Measurements from ENCODE around the gene NKD1. TPM values are rescaled to one million over a fixed set of nuclear protein-coding genes. Genes with fewer than 3 reads are reported as not detected.

The NKD1 gene
- total RNA-seq, 1 experiment from 2014 or later, result 11.4 TPM

DNA sequence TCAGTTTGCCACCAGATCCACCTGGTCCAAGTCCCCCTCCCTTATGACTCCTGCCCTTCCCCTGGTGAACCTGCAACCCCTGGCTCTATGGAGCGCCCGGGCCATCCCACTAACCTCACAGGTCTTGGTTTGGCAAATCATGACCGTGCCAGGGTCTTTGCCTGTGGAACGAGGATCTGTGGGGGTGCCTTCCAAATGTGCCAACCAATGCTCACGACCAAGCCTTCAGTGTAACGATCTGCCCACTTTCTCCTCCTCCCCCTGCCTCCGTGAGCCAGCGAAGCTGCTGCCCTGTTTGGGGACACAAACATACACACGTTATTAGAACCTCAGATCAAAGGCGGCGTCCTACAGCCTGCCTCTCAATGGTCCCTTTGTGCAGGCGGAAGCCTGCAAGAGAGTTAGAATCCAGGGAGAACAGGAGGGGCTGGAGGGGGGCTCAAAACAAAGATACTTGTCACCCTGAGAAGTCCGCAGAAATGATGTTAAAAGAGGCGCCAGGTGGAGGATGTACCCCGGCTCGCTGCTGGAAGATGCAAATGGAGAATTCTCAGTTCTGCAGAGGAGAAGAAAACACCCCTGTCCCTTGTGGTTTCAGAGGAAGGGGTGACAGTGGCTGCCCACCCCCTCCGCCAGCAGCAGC, 9.0 kb upstream of the NKD1 start:
- ChIA-PET RAD21 (ENCODE audit: low non-redundant PET in 1 of 2, low total read pairs in 2 of 2, uncharacterized antibody in 2 of 2, unreplicated experiment in 2 of 2) (no interaction called here), POLR2A (no interaction called here), CTCF (no interaction called here)
- H4K20me1 ChIP-seq (ENCODE audit: insufficient read depth), result no peaks in the 10 kb centered on the region
- H3K36me3 ChIP-seq (ENCODE audit: control insufficient read depth in 1 of 2, insufficient read depth in 2 of 2, low read length in 2 of 2), result no peaks in the 10 kb centered on the region
- BruUV-seq (replicated peaks), result no TSS peak
- no peak overlapping the region for H2AFZ ChIP-seq (ENCODE audit: low read depth, low read length, poor library complexity, severe bottlenecking)
- intact Hi-C loops (cut with micrococcal nuclease), result no loop called here
- no peaks in the 10 kb centered on the region for H3K9me3 ChIP-seq (ENCODE audit: control insufficient read depth in 1 of 2, insufficient read depth in 1 of 2, low read depth in 1 of 2, low read length in 2 of 2)
- no peak overlapping the region for H3K4me2 ChIP-seq (ENCODE audit: low read length)
- H3K79me2 ChIP-seq (ENCODE audit: insufficient read depth, low read length), result no peaks in the 10 kb centered on the region
- H3K4me1 ChIP-seq (ENCODE audit: control insufficient read depth in 1 of 2, insufficient read depth in 2 of 2, low read length in 2 of 2), result no peaks in the 10 kb centered on the region
- no peak for DNase-seq (ENCODE audit: low read depth, low spot score)
- H3K9ac ChIP-seq (ENCODE audit: low read length), result no peak overlapping the region
- no peak for ATAC-seq
- no peaks in the 10 kb centered on the region for H3K9me2 ChIP-seq (ENCODE audit: insufficient read depth)
- no peak overlapping the region for H3K4me3 ChIP-seq (replicated peaks in 1 of 2; ENCODE audit: low read depth in 1 of 2, low read length in 2 of 2)
- H3K27me3 ChIP-seq (ENCODE audit: insufficient read depth, low read length), result no peaks in the 10 kb centered on the region
- no peak overlapping the region for H3K27ac ChIP-seq (ENCODE audit: low read depth, low read length)
- TF ChIP-seq, protein P1, sequence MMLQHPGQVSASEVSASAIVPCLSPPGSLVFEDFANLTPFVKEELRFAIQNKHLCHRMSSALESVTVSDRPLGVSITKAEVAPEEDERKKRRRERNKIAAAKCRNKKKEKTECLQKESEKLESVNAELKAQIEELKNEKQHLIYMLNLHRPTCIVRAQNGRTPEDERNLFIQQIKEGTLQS (IDR thresholded peaks at IDR 0.05), result no peak
- TF ChIP-seq FOSL1 (IDR thresholded peaks at IDR 0.05; ENCODE audit: low read depth), result no peak
- no peak for TF ChIP-seq POLR2AphosphoS5 (IDR thresholded peaks at IDR 0.05; ENCODE audit: low read depth, low read length)
- TF ChIP-seq, protein P2, sequence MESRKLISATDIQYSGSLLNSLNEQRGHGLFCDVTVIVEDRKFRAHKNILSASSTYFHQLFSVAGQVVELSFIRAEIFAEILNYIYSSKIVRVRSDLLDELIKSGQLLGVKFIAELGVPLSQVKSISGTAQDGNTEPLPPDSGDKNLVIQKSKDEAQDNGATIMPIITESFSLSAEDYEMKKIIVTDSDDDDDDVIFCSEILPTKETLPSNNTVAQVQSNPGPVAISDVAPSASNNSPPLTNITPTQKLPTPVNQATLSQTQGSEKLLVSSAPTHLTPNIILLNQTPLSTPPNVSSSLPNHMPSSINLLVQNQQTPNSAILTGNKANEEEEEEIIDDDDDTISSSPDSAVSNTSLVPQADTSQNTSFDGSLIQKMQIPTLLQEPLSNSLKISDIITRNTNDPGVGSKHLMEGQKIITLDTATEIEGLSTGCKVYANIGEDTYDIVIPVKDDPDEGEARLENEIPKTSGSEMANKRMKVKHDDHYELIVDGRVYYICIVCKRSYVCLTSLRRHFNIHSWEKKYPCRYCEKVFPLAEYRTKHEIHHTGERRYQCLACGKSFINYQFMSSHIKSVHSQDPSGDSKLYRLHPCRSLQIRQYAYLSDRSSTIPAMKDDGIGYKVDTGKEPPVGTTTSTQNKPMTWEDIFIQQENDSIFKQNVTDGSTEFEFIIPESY (IDR thresholded peaks at IDR 0.05; ENCODE audit: extremely low read depth, insufficient replicate concordance, low read length), result no peak
- no peak for TF ChIP-seq ZNF274 (IDR thresholded peaks at IDR 0.05; ENCODE audit: low read depth, low read length)
- TF ChIP-seq YY1 (IDR thresholded peaks at IDR 0.05; ENCODE audit: extremely low read depth, insufficient replicate concordance, low read depth, low read length), result no peak
- no peak for TF ChIP-seq ZFX (IDR thresholded peaks at IDR 0.05)
- no peak for TF ChIP-seq CTCF (IDR thresholded peaks at IDR 0.05 in 2 of 3, conservative IDR thresholded peaks at IDR 0.05 in 1 of 3; ENCODE audit: borderline replicate concordance in 1 of 3, insufficient read depth in 1 of 3, low read depth in 2 of 3, low read length in 2 of 3)
- TF ChIP-seq CBX3 (IDR thresholded peaks at IDR 0.05; ENCODE audit: low read depth), result no peak
- no peak for TF ChIP-seq POLR2A (IDR thresholded peaks at IDR 0.05; ENCODE audit: borderline replicate concordance, extremely low read depth, insufficient read depth, insufficient read length)
- no peak for TF ChIP-seq JUND (IDR thresholded peaks at IDR 0.05)
- TF ChIP-seq SIN3A (IDR thresholded peaks at IDR 0.05; ENCODE audit: low read depth), result no peak
- no peak for TF ChIP-seq EZH2 (IDR thresholded peaks at IDR 0.05)
- no peak for TF ChIP-seq TCF7L2 (IDR thresholded peaks at IDR 0.05; ENCODE audit: borderline replicate concordance, extremely low read depth, insufficient read depth, insufficient read length)
- no peak for TF ChIP-seq EGR1 (IDR thresholded peaks at IDR 0.05; ENCODE audit: low read depth)
- no peak for TF ChIP-seq MAX (IDR thresholded peaks at IDR 0.05)
- TF ChIP-seq ELF1 (IDR thresholded peaks at IDR 0.05; ENCODE audit: borderline replicate concordance, low read depth), result no peak
- no peak for TF ChIP-seq SRF (IDR thresholded peaks at IDR 0.05; ENCODE audit: low read depth)
- TF ChIP-seq EZH2phosphoT487 (IDR thresholded peaks at IDR 0.05; ENCODE audit: borderline replicate concordance), result no peak
- TF ChIP-seq SP1 (IDR thresholded peaks at IDR 0.05; ENCODE audit: low read depth), result no peak
